IPS-15b (cell line): Measurements from ENCODE around the gene NCF2.

ENCODE experiments used
- H3K27me3 ChIP-seq: one replicate; pipeline ENCODE4 v1.6.1; 2013; ENCODE audit warnings: low read length; ENCODE audit not compliant: control insufficient read depth, insufficient read depth
- H3K36me3 ChIP-seq: one replicate; pipeline ENCODE4 v1.6.1; 2013; ENCODE audit warnings: low read length; ENCODE audit not compliant: control insufficient read depth, insufficient read depth
- H3K4me1 ChIP-seq: one replicate; pipeline ENCODE4 v1.6.1; 2013; ENCODE audit warnings: mild to moderate bottlenecking, low read length; ENCODE audit not compliant: control insufficient read depth, insufficient read depth
- H3K4me3 ChIP-seq: one replicate; pipeline ENCODE4 v1.5.1; 2013; ENCODE audit warnings: low read depth, low read length
- H3K9ac ChIP-seq: one replicate; pipeline ENCODE4 v1.6.1; 2013; ENCODE audit warnings: low read depth, mild to moderate bottlenecking, low read length
- H3K9me3 ChIP-seq: one replicate; pipeline ENCODE4 v1.6.1; 2013; ENCODE audit warnings: mild to moderate bottlenecking, low read length; ENCODE audit not compliant: control insufficient read depth, insufficient read depth

The NCF2 gene

GRCh38 chr1:183590244-183591191 is at the start of gene NCF2:
NCF2 (minus strand) TSS chr1:183590459; CDS start chr1:183590329, 130 bp downstream.
- Histone ChIP-seq H3K9me3 (no peaks in the 10 kb centered on the region), H3K4me3 (no peak within 1 kb of the TSS), H3K36me3 (no peaks in the 10 kb centered on the region), H3K9ac (no peak within 1 kb of the TSS), H3K27me3 (no peaks in the 10 kb centered on the region), H3K4me1 (peaks cover 10% of the 10 kb centered on the region)

DNA sequence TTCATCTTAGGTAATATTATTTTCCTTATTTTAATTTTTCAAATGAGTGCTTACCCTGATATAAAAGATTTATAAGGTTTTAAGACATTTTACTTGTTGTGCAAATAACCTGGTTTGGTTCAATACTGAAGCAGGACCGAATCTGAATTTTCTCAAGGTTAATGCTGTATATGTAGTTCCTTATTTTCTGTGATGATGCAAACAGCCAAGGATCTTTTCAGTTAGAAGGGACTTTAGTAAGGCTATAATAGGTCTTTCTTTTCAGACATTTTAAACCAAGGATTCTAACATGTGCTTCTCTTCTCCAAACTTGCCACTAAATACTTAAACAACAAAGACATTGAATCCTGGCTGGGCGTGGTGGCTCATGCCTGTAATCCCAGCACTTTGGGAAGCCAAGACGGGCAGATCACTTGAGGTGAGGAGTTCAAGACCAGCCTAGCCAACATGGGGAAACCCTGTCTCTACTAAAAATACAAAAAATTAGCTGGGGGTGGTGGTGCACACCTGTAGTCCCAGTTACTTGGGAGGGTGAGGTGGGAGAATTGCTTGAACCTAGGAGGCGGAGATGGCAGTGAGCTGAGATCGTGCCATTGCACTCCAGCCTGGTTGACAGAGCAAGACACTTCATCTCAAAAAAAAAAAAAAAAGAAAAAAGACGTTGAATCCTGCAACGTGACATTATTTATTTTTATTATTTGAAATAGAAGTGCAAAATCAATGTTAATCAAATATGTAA is 48.6 kb upstream of the NCF2 start:
- Histone ChIP-seq H3K36me3 (no peaks in the 10 kb centered on the region), H3K4me1 (peaks cover 3% of the 10 kb centered on the region), H3K9ac (no peak overlapping the region), H3K9me3 (no peaks in the 10 kb centered on the region), H3K4me3 (no peak overlapping the region), H3K27me3 (peaks cover 16% of the 10 kb centered on the region)

- no peaks in the 10 kb centered on the region for H3K9me3 ChIP-seq
- no peaks in the 10 kb centered on the region for H3K36me3 ChIP-seq
- H3K27me3 ChIP-seq, result peaks cover 16% of the 10 kb centered on the region
- peaks cover 7% of the 10 kb centered on the region for H3K4me1 ChIP-seq
- no peak overlapping the region for H3K9ac ChIP-seq
- H3K4me3 ChIP-seq, result peak overlapping the region; percentile 96
Measured at GRCh38 chr1:183636783-183637182, 46.5 kb upstream of the NCF2 start.

- Histone ChIP-seq H3K36me3 (no peaks in the 10 kb centered on the region), H3K27me3 (peaks cover 16% of the 10 kb centered on the region), H3K4me1 (peaks cover 7% of the 10 kb centered on the region), H3K4me3 (peak overlapping the region; percentile 96), H3K9me3 (no peaks in the 10 kb centered on the region), H3K9ac (no peak overlapping the region)
Measured at GRCh38 chr1:183636334-183636682, 46.0 kb upstream of the NCF2 start.

DNA sequence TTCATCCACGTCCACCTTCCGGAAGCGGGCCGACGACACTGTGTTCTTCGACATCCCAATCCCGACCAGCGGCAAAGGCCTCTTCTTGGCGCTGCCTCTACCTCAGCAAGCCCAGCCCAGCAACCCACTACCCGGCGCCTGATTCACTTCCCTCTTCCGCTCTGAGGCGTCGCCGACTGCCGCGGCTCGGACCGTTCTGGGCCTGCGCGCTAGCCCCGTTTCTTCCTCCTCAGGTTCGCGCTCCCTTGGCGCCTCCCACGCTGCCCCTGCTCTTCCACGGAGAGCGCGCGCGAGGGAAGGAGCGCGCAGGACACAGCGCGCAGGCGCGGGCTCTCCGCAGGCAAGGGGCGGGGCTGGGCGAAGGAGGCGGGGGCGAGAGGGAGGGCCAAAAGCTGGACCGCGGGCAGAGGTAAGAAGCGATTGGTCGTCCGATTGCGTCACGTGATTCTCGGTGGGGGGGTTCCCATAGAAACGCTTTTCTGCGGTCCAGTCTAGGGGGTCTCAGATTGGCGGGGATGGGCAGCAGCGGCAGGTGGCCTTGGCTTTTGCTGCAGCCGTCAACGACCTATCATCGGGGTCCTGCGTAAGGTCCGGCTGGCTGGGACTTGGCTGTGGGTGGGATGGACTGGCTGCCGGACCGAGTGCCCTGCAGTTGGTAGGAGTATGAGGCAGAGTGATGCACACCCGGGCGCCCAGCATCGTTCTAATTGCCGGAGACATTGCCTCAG is 45.5 kb upstream of the NCF2 start, which contains the start of gene ARPC5:
Gene ARPC5 (minus strand): TSS at position 178 of the 728 bp plus-strand sequence. CDS start 124 bp downstream, at position 54.
- peaks cover 7% of the 10 kb centered on the region for H3K4me1 ChIP-seq
- peak within 1 kb of the TSS; percentile 58 for H3K9ac ChIP-seq
- H3K36me3 ChIP-seq, result peaks cover 2% of the 10 kb centered on the region
- peaks cover 16% of the 10 kb centered on the region for H3K27me3 ChIP-seq
- H3K9me3 ChIP-seq, result no peaks in the 10 kb centered on the region
- peak within 1 kb of the TSS; percentile 96 for H3K4me3 ChIP-seq

DNA sequence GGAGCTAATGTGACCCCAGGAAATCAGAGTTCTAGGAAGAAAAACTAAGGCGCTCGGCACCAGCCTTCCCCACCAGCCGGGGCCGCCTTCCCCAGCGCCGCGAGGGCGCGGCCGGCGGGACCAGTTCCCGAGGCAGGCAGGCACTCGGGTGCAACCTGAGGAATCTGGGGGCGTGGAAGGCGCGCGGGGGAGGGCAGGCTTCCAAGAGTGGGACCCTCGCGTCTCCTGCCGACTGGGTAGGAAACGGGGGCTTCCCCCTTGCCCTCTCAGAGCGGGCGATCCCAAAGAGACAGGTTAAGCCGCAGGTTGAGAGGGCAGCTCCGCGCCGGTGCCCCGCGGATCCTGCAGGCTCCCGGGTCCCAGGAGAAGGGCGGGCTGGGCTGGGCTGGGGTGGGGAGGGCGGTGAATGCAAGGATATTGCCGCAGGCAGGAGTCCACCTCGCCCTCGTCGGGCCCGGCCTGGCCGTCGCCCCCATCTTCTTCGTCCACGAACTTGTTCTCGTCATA is 44.9 kb upstream of the NCF2 start:
- peak overlapping the region; percentile 96 for H3K4me3 ChIP-seq
- peaks cover 7% of the 10 kb centered on the region for H3K4me1 ChIP-seq
- H3K36me3 ChIP-seq, result peaks cover 4% of the 10 kb centered on the region
- peaks cover 16% of the 10 kb centered on the region for H3K27me3 ChIP-seq
- no peaks in the 10 kb centered on the region for H3K9me3 ChIP-seq
- peak overlapping the region; percentile 58 for H3K9ac ChIP-seq

DNA sequence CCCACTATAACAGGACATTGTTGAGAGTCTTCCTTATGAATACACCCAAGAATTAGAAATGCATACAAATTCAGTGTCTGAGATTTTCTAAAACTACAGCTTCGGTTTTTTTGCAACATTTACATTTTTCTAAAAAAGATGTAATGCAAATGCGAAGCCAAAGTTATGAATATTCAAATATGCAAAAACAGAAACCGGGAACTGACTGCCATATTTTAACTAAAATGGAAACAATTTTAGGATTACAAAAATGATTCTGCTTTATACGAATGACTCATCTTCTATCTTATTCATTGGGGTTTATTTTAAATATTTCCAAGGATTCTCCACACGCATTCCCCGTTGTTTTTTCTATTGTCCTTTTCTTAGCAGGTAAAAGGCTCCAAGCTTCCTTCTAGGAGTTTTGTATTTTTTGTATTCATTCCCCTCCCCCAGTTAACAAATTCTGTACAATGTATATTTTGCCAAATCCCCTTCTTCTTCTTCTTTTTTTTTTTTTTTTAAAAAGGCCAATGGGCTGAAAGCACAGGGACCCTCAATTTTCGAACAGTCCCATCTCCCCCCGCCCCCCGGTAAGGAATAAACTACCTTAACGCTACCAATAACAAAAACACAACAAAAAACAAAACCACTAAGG is 44.3 kb upstream of the NCF2 start:
- Histone ChIP-seq H3K4me1 (peaks cover 7% of the 10 kb centered on the region), H3K9me3 (no peaks in the 10 kb centered on the region), H3K36me3 (peaks cover 4% of the 10 kb centered on the region), H3K27me3 (peaks cover 16% of the 10 kb centered on the region), H3K9ac (peak overlapping the region; percentile 58), H3K4me3 (peak overlapping the region; percentile 96)

GRCh38 chr1:183633676-183634343 is 43.6 kb upstream of the NCF2 start:
- peaks cover 6% of the 10 kb centered on the region for H3K36me3 ChIP-seq
- peaks cover 7% of the 10 kb centered on the region for H3K4me1 ChIP-seq
- no peaks in the 10 kb centered on the region for H3K9me3 ChIP-seq
- no peak overlapping the region for H3K9ac ChIP-seq
- peak overlapping the region; percentile 96 for H3K4me3 ChIP-seq
- peaks cover 16% of the 10 kb centered on the region for H3K27me3 ChIP-seq

DNA sequence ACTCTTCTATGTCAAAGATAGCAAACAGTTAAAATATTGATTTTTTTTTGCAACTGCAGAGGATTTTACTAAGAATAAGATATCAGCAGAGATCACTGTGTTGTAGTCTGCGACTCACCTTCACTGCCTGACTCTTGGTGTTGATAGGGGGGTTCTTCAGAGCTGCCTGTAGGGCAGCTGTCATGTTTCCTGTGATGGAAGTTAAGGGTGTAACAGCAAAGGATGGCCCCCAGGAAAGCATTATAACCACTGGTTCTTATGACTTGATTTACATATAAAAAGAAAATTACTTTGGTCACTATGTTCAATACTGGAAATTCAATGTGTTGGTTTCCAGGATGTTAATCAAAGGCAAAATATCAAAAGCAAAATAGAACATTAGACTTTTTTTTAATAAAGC is 42.7 kb upstream of the NCF2 start:
- Histone ChIP-seq H3K4me3 (no peak overlapping the region), H3K9ac (no peak overlapping the region), H3K27me3 (peaks cover 16% of the 10 kb centered on the region), H3K9me3 (no peaks in the 10 kb centered on the region), H3K4me1 (peaks cover 7% of the 10 kb centered on the region), H3K36me3 (peaks cover 9% of the 10 kb centered on the region)

DNA sequence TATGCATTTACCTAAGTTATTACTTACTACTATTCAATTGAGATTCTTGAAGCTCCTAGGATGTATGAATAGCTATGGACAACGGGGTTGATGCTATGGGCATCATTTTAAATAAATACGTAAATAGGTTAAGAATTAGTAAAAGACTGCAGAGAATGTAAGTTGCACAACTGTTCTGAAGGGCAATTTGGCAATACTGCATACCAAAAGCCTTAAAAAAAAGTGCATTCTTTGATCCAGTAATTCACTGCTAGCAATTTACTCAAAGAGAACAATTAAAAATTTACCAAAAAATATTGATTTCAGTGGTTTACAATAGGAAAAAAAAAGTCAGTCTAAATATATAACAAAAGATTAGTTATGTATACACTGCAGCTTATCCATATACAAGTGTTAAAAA is 41.9 kb upstream of the NCF2 start:
- Histone ChIP-seq H3K36me3 (peaks cover 9% of the 10 kb centered on the region), H3K9ac (no peak overlapping the region), H3K4me3 (no peak overlapping the region), H3K9me3 (no peaks in the 10 kb centered on the region), H3K4me1 (peaks cover 7% of the 10 kb centered on the region), H3K27me3 (peaks cover 9% of the 10 kb centered on the region)
